Lung (tissue), 12 donors: ENCODE results near the gene H2AZ2. TPM values are rescaled to one million over a fixed set of nuclear protein-coding genes. Genes with fewer than 3 reads are reported as not detected.

Experiments
- ATAC-seq: fragments of 200-7000 bp; cut with Tn5 transposase; one replicate; pipeline ENCODE4 v1.9.1; 2020; ENCODE audit warnings: moderate number of reproducible peaks; ENCODE audit not compliant: insufficient read depth, low FRiP score
- DNase-seq, 3 donors: peaks; one replicate each; pipeline ENCODE4 v3.0.0-alpha.2; 2013 to 2017
- H3K27ac ChIP-seq, 2 donors: one replicate each; pipeline ENCODE4 v1.5.1; 2013; ENCODE audit warnings: mild to moderate bottlenecking in 2 of 2, moderate library complexity in 2 of 2, control low read depth in 1 of 2, inconsistent platforms in 1 of 2, low read depth in 1 of 2, low read length in 1 of 2
- H3K27me3 ChIP-seq, 3 donors: one replicate each; pipeline ENCODE4 v1.5.1; 2013; ENCODE audit warnings: low read length in 2 of 3; ENCODE audit not compliant: control insufficient read depth in 3 of 3, insufficient read depth in 3 of 3
- H3K36me3 ChIP-seq, 4 donors: one replicate each; pipeline ENCODE4 v1.5.1; 2013; ENCODE audit warnings: low read length in 4 of 4, mild to moderate bottlenecking in 1 of 4, moderate library complexity in 1 of 4; ENCODE audit not compliant: control insufficient read depth in 4 of 4, insufficient read depth in 4 of 4
- H3K4me1 ChIP-seq, 5 donors: one replicate each; pipeline ENCODE4 v1.5.1; 2013; ENCODE audit warnings: low read length in 5 of 5, mild to moderate bottlenecking in 2 of 5, moderate library complexity in 1 of 5; ENCODE audit not compliant: control insufficient read depth in 5 of 5, insufficient read depth in 5 of 5
- H3K4me3 ChIP-seq: one replicate; pipeline ENCODE4 v1.5.1; 2013; ENCODE audit warnings: mild to moderate bottlenecking, control low read depth, moderate library complexity
- H3K9ac ChIP-seq, 2 donors: one replicate each; pipeline ENCODE4 v1.5.1; 2013; ENCODE audit warnings: low read length in 2 of 2, control low read depth in 1 of 2; ENCODE audit not compliant: insufficient read depth in 1 of 2
- H3K9me3 ChIP-seq, 4 donors: one replicate each; pipeline ENCODE4 v1.5.1; 2013; ENCODE audit warnings: low read length in 3 of 4, mild to moderate bottlenecking in 1 of 4, moderate library complexity in 1 of 4; ENCODE audit not compliant: control insufficient read depth in 4 of 4, insufficient read depth in 3 of 4
- WGBS, 2 donors: extraction: QIAGEN DNeasy Blood & Tissue Kit; methylation state at CpG; one replicate each; pipeline ENCODE4 v1.1.7; 2013; 5-methylcytosine and 5-hydroxymethylcytosine counted together
- polyA plus RNA-seq, 2 donors: library from polyadenylated mRNA; stranded (reverse); fragments of 200-250 nt; gene quantifications; one replicate each; pipeline ENCODE4 v1.2.1, GENCODE V29; 2013
- total RNA-seq, 2 donors: library from RNA; depleted of rRNA in 1 of 2; stranded (reverse); fragments of >200 nt in 1 of 2; gene quantifications; one replicate each; pipeline ENCODE4 v1.2.1, GENCODE V29; 2014 to 2021
- TF ChIP-seq, protein P1 (sequence below): IDR thresholded peaks from 2 replicates; pipeline ENCODE4 v1.5.1; 2012; ENCODE audit warnings: mild to moderate bottlenecking; ENCODE audit errors: control extremely low read depth, extremely low read depth
- donor health status: control.
- donor health status: control.
- donor health status: Bipolar disorder and iron deficiency.
- donor health status: healthy.
- donor health status: DM: yes; HTN: yes; CAD: no.

The H2AZ2 gene
- total and polyA plus RNA-seq, 4 donors: 81.0 to 202 (median 111) TPM

DNA sequence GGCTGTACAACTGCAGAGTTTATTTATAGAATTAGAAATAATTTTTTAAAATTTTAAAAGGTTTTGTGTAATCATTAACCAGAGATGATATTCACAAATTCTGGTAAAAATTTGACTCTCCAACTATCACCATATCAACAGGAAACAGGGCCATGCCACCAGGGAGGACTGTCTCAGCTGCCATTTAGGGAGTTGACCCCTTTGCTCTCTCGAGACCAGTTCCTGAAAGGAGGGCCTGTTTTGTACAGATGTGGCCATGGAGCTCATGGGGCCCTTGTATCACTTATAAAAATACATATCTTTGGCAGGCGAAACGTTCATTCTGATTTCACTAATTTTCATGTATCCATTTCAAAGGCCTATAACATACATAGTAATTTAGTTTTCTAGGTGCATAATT, 20.3 kb downstream of the H2AZ2 start:
- no peak overlapping the region for H3K9ac ChIP-seq
- H3K27me3 ChIP-seq: no peaks in the 10 kb centered on the region
- no peak overlapping the region for H3K4me3 ChIP-seq
- ATAC-seq: no peak
- no peaks in the 10 kb centered on the region for H3K4me1 ChIP-seq
- WGBS, 2 donors: 71 to 80% methylated on average over 3 of the region's 3 CpGs
- TF ChIP-seq, protein P1, sequence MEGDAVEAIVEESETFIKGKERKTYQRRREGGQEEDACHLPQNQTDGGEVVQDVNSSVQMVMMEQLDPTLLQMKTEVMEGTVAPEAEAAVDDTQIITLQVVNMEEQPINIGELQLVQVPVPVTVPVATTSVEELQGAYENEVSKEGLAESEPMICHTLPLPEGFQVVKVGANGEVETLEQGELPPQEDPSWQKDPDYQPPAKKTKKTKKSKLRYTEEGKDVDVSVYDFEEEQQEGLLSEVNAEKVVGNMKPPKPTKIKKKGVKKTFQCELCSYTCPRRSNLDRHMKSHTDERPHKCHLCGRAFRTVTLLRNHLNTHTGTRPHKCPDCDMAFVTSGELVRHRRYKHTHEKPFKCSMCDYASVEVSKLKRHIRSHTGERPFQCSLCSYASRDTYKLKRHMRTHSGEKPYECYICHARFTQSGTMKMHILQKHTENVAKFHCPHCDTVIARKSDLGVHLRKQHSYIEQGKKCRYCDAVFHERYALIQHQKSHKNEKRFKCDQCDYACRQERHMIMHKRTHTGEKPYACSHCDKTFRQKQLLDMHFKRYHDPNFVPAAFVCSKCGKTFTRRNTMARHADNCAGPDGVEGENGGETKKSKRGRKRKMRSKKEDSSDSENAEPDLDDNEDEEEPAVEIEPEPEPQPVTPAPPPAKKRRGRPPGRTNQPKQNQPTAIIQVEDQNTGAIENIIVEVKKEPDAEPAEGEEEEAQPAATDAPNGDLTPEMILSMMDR: no peak
- no peaks in the 10 kb centered on the region for H3K9me3 ChIP-seq
- DNase-seq: no peak
- H3K27ac ChIP-seq: no peak overlapping the region
- peaks cover 20 to 34% (median 30%) of the 10 kb centered on the region in 4 donors for H3K36me3 ChIP-seq

DNA sequence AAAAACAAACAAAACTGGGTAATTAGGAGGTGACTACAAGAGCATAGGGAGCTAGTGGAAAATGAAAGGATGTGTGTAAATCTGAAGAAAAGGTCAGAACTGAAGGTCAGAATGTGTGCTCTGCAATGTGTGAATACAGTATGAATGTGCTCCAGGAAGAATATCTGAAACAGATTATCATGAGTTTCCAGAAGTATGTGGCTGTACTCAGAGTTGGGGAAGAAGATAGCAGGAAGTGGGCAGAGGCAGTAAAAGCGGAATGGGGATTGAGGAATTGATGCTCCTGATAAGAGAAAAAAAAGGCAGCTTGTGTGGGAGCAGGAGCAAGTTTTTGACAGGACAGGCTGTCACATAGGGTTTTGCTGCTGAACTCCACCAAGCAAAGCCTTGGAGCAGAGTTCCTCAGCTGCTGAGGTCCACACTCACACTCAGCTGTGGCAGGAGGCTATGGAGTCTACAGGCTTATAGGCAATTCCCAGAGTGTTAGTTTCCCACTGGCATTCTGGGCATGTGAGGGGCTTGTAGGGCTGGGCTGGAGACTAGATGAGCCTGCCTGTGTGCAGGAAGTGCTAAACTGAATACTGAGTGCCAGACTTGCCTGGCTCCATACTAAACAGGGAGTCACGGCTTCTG, 22.9 kb downstream of the H2AZ2 start:
- Histone ChIP-seq H3K36me3 (peaks cover 14 to 24% (median 24%) of the 10 kb centered on the region in 4 donors), H3K27me3 (no peaks in the 10 kb centered on the region), H3K4me3 (no peak overlapping the region), H3K9ac (no peak overlapping the region), H3K9me3 (no peaks in the 10 kb centered on the region), H3K27ac (peak overlapping the region in 1 of 2 donors; percentile 39), H3K4me1 (peaks cover 0 to 2% (median 0%) of the 10 kb centered on the region in 5 donors)
- DNase-seq: no peak
- ATAC-seq: no peak
- TF ChIP-seq, protein P1: no peak
- WGBS, 2 donors: 49 to 73% methylated on average over 2 of the region's 2 CpGs

DNA sequence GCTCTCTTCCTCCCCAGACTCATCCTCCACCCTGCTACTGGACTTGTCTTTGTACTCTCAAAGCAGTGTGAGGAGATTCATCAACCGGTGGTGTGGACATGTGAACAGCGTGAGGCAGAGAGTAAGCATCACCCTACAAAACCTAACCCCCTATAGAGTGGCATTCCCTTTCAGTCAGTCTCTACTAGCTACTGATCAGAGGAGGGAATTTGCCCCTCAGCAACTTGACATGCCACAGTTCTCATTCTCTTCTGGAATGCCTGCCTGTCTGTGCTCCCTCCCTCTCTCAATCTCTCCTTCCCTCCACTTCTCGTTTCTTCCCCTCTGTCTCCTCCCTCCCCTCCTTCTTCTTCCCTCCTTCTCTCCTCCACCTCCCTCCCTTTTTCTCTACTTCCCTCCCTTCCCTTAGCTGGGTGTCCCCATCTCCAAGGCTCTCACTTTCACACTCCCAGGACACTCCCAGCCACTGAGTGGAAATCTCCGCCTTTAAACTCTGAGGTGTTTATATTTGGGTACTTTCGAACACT, 24.6 kb downstream of the H2AZ2 start:
- no peak overlapping the region for H3K27ac ChIP-seq
- TF ChIP-seq, protein P1: no peak
- no peaks in the 10 kb centered on the region for H3K27me3 ChIP-seq
- H3K36me3 ChIP-seq: peaks cover 3 to 11% (median 9%) of the 10 kb centered on the region in 4 donors
- peaks cover 0 to 2% (median 0%) of the 10 kb centered on the region in 5 donors for H3K4me1 ChIP-seq
- no peak overlapping the region for H3K9ac ChIP-seq
- no peak for DNase-seq
- H3K4me3 ChIP-seq: no peak overlapping the region
- WGBS, 2 donors: 72 to 74% methylated on average over 5 of the region's 5 CpGs
- no peaks in the 10 kb centered on the region for H3K9me3 ChIP-seq
- ATAC-seq: no peak
